ENCODE data around the gene NDUFV2.
"Not testable (repeated sequence)": the region's sequence is repeated elsewhere in the genome, so short reads cannot be mapped to it uniquely, and the experiment has no call there.

The NDUFV2 gene

DNA sequence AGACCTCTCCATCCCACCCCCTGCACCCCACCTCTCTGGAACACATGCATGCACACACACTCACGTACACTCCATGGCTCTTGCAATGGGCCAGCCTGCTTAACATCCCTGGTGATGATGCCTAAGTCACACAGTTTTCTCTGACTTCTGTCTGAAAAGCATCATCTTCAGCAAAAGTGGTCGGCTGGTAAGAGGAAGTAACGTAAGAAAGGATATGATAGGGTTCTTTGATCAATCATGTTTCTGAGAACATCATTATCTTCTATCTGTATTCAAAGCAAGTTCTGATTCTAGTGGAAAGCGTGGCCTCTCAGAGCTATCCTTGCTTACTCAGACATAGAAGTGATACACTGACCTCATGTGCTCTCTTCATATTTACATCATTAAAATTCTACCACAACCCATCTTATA lies 11.4 kb upstream of the NDUFV2 start:
- DNase-seq: no peak

DNA sequence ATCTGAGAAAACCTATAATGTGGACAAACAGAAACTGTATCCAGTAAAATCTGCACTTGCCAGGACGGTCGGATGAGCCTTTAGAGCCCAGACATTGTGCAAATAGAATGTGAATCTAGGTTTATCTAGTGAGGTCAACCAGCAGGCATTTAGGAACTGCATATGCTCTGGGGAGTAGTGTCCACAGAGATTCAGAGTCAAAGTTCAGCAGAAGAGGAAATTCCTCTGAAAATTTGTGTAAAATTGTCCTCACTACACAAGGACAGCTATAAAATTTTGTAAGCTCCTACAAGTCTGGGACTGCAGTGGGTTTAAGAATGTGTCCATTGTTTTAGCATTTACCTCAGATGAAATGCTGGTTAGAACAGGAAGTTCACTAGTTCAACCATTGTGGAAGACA lies 9.8 kb upstream of the NDUFV2 start:
- no peak for DNase-seq

DNA sequence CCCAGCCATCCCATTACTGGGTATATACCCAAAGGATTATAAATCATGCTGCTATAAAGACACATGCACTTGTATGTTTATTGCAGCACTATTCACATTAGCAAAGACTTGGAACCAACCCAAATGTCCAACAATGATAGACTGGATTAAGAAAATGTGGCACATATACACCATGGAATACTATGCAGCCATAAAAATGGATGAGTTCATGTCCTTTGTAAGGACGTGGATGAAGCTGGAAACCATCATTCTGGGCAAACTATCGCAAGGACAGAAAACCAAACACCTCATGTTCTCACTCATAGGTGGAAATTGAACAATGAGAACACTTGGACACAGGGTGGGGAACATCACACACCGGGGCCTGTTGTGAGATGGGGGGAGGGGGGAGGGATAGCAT lies 9.4 kb upstream of the NDUFV2 start:
- not testable (repeated sequence) for DNase-seq

DNA sequence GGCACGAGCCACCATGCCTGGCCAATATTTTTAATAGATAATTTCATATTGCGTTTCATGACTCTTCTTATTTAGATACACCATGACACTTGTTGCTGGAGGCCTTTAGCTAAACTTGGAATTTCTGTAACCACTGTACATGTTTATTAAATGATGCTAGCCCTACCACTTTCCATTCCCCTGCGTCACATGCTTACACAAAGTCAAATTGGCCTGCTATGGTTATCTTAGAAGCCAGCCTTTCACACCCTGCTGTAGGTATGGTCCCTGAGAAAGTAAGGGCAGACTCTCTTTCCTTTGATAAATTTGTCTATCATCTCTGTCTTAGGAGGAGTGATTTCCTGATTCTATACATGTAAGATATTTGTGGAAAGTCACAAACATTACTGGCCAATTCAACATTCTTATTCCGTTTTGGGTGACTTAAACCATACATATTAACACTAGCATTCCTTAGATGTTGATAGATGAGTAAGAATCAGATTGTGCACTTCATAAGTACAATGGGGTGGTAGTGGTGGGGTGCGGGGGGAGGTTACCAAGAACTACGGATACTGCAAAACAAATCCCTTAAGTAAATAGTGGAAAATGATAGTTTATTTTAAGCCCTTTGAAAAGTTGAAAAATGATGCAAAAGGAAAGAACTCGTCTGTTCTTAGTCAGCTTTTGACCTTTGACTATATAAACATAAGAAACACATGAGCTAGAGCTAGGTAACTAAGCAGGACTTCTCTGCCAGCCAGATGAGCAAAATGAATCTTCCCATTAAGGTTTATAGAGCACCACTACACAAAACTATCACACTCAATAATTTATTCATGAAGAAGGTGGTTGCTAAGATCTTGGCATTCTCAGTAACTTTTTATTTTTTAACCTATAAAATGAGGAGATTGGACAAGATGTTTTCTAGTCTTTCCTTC lies 7.9 kb upstream of the NDUFV2 start:
- DNase-seq: no peak

DNA sequence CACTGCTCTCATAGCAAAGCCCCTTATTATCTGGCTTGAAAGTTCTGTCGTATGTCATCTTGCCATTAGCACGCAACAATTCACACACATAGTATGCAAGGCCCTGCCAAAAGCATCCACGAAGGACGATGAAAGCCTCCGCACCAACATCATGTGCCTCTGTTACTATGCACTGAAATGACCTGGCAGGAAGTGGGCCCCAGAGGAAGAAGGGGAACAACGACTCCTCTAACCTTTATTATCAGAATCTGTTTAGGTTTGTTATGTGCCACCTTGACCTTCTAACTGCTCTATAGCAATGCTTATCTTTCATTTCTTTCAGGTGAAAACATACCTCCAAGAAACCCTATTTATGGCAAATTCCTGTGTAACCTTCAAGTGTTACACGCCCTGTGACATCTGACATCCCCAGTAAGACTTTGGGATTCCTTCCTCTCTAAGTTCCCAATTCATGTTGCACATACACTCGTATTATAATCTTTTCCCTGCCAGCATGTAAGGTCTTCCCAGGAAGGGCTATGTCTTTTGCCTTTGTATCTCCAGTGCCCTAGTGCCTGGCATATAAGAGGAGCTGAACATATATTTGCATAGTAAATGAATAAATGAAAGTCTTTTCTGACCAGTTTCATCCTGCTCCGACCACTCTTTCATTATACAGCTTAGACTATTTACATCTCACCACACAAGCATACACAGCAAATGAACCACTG lies 7.0 kb upstream of the NDUFV2 start:
- peak; percentile 29 for DNase-seq

DNA sequence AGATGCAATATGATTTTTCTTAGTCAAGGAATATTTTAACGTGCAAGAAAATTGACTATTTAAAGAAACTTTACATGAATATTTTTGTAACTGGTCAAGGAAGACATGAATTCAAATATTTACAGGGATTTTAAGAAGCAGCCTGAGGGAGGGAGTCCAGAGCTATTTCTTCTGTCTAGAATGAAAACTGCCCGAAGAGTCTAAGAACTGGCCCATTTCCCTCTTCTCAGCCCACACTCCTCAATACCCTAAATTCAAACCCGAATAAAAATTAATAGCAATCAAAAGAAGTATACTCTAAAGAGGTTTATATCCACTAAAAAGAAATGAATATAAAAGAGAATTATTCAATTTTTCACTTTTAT lies 6.5 kb upstream of the NDUFV2 start:
- no peak for DNase-seq

DNA sequence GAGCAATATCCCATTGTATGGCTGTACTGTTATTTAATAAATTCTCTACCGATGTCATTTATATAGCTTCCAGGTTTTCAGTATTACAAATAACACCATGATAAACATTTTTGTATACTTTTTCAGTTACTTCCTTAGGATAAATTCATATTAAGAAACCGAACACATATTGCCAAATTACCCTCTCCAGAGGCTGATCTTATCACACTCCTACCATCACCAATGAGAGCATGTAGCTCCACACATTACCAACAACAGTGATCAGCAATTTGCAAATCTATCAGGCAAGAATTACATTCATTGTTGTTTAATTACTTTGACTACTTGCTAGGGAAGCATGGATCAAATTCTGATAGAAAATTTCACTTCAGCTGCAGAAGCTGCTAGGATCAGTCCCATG lies 5.8 kb upstream of the NDUFV2 start:
- DNase-seq: no peak

DNA sequence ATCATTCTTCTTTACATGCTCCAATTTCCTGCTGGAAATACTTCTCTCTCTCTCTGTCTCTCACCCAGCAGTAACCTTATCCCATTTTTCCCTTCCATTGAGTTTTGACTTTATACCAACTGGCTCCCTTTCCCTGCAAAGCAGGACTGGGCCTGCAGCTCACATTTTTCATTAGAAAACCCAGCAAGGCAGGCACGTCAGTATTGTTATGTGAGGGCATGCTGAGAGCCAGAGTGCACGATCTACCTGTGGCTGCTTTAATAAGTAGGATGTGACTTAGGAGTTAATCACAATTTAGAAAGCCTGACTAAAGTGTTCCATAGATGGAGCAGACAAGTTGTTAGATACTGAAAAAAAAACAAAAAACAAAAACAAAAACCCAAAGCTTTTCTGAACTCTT lies 5.2 kb upstream of the NDUFV2 start:
- no peak for DNase-seq

DNA sequence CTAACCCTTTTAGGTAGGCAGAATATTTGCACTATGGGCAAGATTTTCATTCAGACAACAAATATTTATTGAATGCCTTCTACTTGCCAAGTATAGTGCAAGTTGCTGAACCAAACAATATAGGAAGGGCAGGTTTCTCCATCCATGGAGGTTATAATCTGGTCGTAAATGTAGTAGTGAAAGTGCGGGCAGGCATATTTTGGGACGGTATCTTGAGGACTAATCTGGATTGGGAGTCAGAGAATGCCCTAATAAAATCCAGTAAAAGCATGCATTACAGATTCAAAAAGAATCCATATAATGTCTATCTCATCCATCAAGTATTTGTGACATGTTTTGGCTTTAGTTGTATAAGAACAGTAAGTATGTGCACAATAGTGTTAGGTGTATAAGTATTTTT lies 1.7 kb upstream of the NDUFV2 start:
- no peak for DNase-seq

DNA sequence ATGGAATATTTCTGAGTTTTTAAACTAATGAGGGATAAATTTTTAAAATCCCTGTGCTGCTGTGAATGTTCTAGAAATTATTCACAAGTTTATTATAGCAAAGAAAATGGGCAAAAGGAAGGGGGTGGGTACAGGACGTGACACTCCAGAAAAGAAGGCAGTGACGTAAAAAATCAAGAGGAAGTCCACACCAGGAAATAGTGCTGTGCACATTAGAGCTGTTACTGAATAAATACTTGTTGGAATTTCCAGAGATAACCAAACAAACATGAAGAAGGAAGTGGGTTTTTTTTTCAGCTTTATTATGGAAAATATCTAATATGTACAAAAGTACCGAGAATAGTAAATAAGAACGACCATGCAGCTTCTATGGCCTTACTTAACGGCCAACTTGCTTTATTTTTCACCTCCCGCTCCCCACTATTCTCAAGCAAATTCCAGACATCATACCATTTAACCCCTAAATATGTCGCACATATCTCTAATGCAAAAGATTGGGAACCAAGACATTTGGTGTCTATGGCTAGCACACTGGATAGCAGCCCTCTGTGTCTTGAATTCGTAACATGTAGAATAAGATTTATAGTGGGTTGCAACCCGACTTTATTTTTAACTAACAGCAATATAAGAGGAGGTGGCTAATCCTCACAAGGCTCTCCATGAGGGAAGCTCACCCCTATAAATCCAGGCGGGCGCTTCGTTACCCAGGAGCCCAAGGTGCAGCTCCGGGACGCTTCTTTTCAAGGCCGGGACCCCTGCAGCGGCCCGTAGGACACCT lies 580 bp upstream of the NDUFV2 start:
- no peak for DNase-seq

DNA sequence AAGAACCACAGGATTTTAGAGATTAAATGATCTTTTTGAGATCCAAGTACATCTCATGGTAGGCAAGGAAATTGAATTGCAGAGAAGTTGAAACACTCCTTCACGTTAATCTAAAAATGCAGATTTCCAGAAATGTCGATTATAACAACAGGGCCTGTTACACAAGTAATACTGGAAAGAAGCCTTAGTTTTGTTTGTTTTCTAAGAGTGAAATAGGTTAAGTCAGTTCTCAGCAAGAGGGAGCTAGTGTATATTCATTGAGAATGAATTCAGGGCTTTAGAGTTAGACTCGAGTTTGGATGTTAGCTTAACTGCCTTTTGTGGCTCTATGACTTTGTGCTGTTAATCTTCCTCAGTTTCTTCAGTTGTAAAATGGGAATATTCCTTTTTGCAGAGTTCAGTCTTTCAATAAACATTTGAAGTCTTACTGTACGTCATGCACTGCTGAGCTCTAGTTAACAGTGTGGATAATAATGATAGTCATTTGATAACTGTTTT lies 926 bp downstream of the NDUFV2 start:
- no peak for DNase-seq

DNA sequence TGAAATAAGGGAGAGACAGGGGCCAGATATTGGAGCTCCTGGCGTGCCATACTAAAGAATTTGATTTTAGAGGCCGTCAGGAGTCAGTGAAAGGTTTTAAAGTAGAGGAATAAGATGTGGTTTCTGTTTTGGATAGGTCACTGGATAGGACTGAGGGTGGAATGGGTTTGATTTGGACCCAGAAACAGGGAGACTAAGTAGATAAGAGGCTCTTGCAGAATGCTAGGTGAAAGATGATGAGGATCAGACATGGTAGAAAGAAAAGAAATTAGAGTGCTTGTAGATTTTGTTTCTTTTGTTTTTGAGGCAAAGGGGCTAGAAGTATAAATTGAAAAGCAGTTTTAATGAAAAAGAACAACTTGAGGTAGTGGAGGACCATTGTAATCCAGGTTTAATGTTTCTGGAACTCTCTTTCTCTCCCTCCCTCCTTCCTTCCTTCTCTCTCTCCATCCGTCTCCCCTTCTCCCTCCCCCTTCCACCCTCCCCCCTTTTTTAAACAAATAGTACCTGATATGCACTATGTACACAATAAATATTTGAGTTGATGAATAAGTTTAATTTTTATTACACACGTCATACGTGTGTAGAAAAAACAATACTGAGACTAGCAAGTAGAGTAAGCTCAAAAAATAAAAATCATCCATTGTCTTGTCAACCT lies 1.9 kb downstream of the NDUFV2 start:
- no peak for DNase-seq

DNA sequence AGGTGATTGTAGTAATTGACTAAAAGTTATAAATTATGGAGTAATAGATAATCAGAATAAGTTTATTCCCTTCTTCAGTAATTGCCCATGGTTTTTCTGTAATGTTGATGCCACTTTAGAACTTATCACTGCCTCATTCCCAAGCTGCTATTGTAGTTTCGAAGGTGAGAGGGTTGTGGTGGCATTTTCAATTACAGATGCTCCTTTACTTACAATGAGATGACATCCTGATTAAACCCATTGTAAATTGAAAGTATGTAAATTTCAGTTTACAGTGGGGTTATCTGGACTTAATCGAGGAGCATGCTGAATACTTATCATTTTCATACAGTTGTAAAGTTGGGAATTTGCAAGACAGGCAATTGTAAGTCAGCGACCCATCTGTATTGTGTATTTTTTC lies 2.9 kb downstream of the NDUFV2 start:
- no peak for DNase-seq

DNA sequence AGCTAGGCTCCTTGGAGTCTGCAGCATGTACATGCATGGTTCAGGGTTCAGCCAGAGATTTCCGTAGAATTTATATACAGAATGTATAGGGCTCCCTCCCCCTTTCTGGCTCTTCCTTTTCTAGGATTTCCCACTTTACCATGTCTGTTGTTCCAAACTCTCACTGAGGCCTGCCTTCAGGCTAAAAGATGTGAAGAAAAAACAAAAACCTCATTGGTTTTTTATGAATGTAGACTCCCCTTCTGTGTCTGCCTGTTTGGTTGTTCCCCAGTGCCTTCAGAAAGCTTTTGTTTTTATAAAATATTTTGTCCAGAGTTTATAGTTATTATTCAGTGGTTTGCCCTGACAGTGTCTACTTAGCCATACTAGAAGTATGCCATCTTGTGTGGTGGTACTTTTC lies 3.6 kb downstream of the NDUFV2 start:
- DNase-seq: no peak

DNA sequence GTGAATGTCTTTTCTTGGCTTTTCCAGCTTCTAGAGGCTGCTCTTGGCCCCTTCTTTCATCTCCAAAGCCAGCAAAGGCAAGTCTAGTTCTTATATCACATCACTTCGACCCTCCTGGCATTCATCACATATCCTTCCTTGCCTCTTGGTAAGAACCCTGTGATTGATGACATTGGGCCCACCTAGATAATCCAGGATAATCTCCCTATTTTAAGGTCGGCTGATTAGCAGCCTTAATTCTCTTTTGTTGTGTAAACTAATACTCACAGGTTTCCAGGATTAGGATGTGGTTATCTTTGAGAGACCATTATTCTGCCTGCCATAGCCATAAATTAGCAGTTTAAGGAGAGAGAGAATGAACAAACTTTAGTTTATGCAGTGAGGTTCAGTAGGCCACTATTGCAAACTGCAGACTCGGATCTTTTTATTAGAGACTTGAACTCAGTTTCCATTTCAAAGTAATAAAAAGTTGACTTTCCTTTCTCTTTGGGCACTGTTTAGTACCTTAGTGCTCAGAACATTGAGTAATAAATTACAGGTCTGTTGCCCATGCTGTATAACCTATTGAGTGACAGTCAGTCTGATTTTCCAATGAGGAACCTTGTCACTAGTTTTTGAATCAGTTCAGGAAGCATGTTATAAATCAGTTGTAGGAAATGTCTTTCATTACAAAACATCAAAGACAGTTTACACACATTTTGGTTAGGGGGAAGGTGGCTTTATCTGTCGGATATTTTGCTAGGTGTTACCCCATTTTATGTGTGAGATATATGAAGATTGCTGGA lies 4.5 kb downstream of the NDUFV2 start:
- no peak for DNase-seq

DNA sequence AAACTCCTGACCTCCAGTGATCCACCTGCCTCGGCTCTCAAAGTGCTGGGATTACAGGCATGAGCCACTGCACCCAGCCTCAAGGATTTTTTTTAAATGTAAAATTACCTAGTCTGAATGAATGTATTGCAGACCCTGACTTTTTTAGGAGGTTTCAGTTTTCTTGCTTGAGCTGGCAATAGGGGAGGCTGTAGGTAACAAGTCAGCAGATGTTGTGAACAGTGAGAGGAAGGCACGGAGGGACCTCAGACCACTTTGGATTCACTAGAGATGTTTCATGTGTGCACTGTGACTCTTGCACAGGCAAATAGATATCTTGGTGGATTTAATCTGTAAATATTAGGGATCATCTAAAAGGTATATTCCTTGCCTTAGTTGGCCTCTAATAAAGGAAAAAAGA lies 6.4 kb downstream of the NDUFV2 start:
- no peak for DNase-seq

DNA sequence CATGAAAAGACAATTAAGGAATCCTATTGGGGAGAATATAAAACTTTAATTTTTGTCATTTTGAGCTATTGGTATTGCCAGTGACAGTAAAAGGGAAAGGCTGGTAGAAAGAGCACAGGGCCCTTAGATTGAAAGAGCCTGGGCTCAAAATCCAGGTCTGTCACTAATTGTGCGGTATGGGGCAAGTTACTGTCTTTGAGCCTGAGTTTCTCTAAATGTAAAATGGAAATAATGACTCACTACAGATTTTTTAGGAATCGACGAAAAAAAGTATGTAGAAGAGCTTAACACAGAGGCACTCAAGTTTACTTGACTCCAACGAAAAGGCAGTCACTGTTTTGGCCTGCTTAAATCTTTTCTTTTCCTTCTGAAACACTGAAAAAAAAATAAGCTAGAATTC lies 7.0 kb downstream of the NDUFV2 start:
- DNase-seq: no peak

DNA sequence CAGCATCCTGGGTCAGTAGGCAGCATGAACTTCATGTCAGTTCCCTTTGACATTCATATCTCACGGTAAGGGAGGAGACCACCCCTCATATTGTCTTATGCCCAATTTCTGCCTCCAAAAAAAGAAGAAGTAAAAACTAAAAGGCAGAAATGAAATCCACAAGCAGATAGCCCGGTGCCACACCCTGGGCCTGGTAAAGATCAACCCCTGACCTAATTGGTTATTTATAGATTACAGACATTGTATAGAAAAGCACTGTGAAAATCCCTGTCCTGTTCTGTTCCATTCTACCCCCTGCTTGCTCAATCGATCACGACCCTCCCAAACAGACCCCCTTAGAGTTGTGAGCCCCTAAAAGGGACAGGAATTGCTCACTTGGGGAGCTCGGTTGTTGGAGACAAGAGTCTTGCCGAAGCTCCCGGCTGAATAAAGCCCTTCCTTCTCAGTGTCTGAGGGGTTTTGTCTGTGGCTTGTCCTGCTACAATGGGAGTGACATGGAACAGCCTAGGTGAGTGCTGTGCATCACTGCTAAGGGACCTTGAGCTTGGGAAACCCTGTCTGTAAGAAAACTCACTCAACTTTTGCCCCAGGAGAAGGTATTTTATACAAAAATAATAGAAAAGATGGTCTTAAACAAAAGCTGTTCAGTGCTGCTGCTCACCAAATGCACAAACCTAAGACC lies 11.1 kb downstream of the NDUFV2 start:
- no peak for DNase-seq

DNA sequence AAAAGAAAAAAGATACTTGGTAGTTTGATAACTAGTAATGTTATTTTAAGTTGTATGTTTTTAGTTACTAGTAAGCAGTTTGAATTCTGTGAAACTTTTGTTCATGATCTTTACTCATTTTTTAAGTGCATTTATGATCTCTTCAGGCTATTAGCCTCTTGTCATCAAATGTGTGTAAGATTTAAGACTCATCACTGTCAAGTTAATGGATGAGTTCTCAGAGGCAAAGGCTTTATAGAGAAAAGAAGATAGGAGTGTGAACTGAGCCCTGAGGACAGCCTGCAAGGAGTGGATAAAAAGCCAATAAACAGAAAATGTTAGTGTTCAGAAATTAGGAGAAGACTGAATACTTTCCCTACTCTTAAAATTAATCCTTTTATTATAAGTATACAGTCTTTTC lies 13.5 kb downstream of the NDUFV2 start:
- DNase-seq: no peak

DNA sequence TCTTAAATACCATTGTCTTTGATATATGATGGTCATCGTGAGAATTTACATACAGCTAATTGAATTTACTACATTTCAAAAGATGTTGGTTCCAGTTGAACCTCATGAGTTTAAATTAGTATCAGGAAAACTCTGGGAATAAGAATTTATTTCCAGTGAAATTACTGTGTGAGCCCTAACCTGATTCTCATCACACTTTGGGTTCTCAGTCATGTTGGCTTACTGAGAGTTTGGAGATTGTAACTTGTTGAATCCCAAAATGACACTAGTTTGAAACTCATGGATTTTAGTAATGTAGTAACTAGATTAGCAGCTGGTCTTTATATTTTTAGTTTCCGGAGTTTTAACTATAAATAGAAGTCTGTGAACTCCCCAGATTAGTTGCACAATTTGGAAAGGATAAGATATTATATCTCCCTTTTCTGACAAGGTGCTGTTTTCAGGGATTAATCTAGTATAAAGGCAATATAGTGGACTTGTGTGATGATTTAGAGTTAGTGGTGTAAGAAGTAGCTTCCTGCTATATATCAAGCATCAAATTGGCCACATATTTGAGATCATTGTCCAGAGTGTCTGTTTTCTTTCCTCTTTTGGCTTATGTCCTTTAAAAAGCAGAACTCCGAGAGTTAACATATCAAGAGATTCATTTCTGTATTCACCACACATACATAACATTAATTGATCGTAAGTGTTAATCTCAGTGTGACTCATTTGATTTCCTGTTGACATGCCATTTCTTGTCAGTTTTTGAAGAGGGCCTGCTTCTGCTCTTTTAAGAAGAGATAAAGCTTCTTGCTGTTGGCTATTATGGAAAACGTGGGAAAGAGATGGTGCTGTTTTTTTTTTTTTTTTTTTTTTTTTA lies 15.7 kb downstream of the NDUFV2 start:
- no peak for DNase-seq

All from retina (tissue), 1 donor.